ENCODE measurements around the gene GLB1L2. TPM values are rescaled to one million over a fixed set of nuclear protein-coding genes. Genes with fewer than 3 reads are reported as not detected.

The GLB1L2 gene
- total and polyA plus RNA-seq, 2 of the 4 experiments (the other 2 are of a cell fraction): under 0.01 to 0.26 TPM

- H4K20me1 ChIP-seq (ENCODE audit: insufficient read depth, low read length): no peaks in the 10 kb centered on the region
Observed at GRCh38 chr11:134291196-134291595, 40.6 kb upstream of the GLB1L2 start.

More at GRCh38 chr11:134291196-134291595, 40.6 kb upstream of the GLB1L2 start:
- 74% methylated on average over 4 of the region's 6 CpGs; no CpG with 5 or more reads in 1 of the 2 experiments for WGBS, 2 experiments (ENCODE audit: extremely low coverage in 2 of 2, insufficient read length in 1 of 2)
- Histone ChIP-seq H2BK20ac (ENCODE audit: low read depth, low read length) (no peak overlapping the region), H2AFZ (replicated peaks; ENCODE audit: low read length, poor library complexity) (no peak overlapping the region), H3K4ac (ENCODE audit: low read depth, low read length) (no peak overlapping the region), H3K4me2 (ENCODE audit: low read depth, low read length) (no peak overlapping the region), H3K9me1 (ENCODE audit: insufficient read depth, low read length) (no peaks in the 10 kb centered on the region), H4K91ac (ENCODE audit: insufficient read depth, low read depth, low read length) (no peak overlapping the region), H2BK15ac (ENCODE audit: low read depth, low read length) (no peak overlapping the region), H4K5ac (ENCODE audit: low read depth, low read length) (no peak overlapping the region), H3K18ac (ENCODE audit: low read depth, low read length) (no peak overlapping the region), H3K79me1 (ENCODE audit: low read depth in 1 of 2, low read length in 2 of 2) (no peaks in the 10 kb centered on the region), H2BK120ac (ENCODE audit: low read depth, low read length) (no peak overlapping the region), H3K56ac (ENCODE audit: extremely low read depth, insufficient read depth, low read length) (no peak overlapping the region), H2AK9ac (replicated peaks; ENCODE audit: low read depth, low read length, poor library complexity) (no peak overlapping the region), H3K4me3 (ENCODE audit: insufficient read depth, low read depth, low read length) (no peak overlapping the region), H3K27me3 (ENCODE audit: control insufficient read depth, insufficient read depth, low read length) (no peaks in the 10 kb centered on the region), H4K8ac (ENCODE audit: low read depth in 2 of 2, low read length in 2 of 2) (no peak overlapping the region), H2AK5ac (ENCODE audit: low read depth, low read length) (no peak overlapping the region), H3K36me3 (ENCODE audit: control insufficient read depth, insufficient read depth, low read length) (no peaks in the 10 kb centered on the region), H3K23ac (ENCODE audit: low read depth, low read length) (no peak overlapping the region), H3K9me3 (ENCODE audit: control insufficient read depth, insufficient read depth, low read length) (no peaks in the 10 kb centered on the region; the same call in 1 of the 2 replicates), H3K4me1 (ENCODE audit: control insufficient read depth, insufficient read depth, low read length) (no peaks in the 10 kb centered on the region), H3K14ac (replicated peaks; ENCODE audit: low read depth, low read length) (no peak overlapping the region), H3K27ac (ENCODE audit: insufficient read depth, low read length) (no peak overlapping the region), H3K9ac (ENCODE audit: low read depth, low read length) (no peak overlapping the region), H2BK5ac (ENCODE audit: low read depth, low read length, poor library complexity, severe bottlenecking) (no peak overlapping the region)
- no TSS peak for BruUV-seq (replicated peaks)
- ATAC-seq (ENCODE audit: low read depth) (no peak), DNase-seq (no peak)
- intact Hi-C loops (cut with micrococcal nuclease): no loop called here
- POLR2A ChIA-PET (ENCODE audit: unreplicated experiment): no interaction called here
- in situ Hi-C loops (cut with MboI; ENCODE audit: low sequenced_read_pairs): no loop called here
- no peak for TF ChIP-seq FOS (IDR thresholded peaks at IDR 0.05; ENCODE audit: low read depth, low read length)
- CTCF ChIA-PET: no interaction called here
- dilution Hi-C loops (cut with HindIII; ENCODE audit: low sequenced_read_pairs, unreplicated experiment): no loop called here
